SK-N-SH treated with all-trans-retinoic acid at 6 μM for 48 hours (cell line): ENCODE data around the gene P2RY6.
A peak's percentile ranks its signal among the peaks of the same experiment; 100 is the strongest.

Experiments
- ARNTL ChIP-seq: fragments of 450-650 bp; formaldehyde crosslinking; IDR thresholded peaks from 2 replicates; pipeline ENCODE4 v1.5.0; 2020; ENCODE audit warnings: low read depth, mild to moderate bottlenecking, moderate library complexity, borderline replicate concordance
- CREB5 ChIP-seq: fragments of 250-450 bp; sonication (Bioruptor Pico); IDR thresholded peaks from 2 replicates; pipeline ENCODE4 v1.5.1; 2020; ENCODE audit warnings: low read depth, mild to moderate bottlenecking, moderate library complexity
- CSRNP3 ChIP-seq: fragments of 250-450 bp; sonication (Bioruptor Pico); IDR thresholded peaks from 2 replicates; pipeline ENCODE4 v1.5.1; 2021; ENCODE audit warnings: mild to moderate bottlenecking, moderate library complexity
- ESRRG ChIP-seq: fragments of 250-450 bp; sonication (Bioruptor Pico); IDR thresholded peaks from 2 replicates; pipeline ENCODE4 v1.6.1; 2021; ENCODE audit warnings: mild to moderate bottlenecking
- ISL1 ChIP-seq: fragments of 250-450 bp; sonication (Bioruptor Pico); IDR thresholded peaks from 2 replicates; pipeline ENCODE4 v2.1.2; 2022; ENCODE audit warnings: mild to moderate bottlenecking, moderate library complexity
- PATZ1 ChIP-seq: fragments of 250-450 bp; sonication (Bioruptor Pico); IDR thresholded peaks from 2 replicates; pipeline ENCODE4 v1.8.0; 2020; ENCODE audit warnings: mild to moderate bottlenecking, moderate library complexity, borderline replicate concordance
- POU6F1 ChIP-seq: fragments of 250-450 bp; sonication (Bioruptor Pico); IDR thresholded peaks from 2 replicates; pipeline ENCODE4 v1.8.0; 2021; ENCODE audit warnings: low read depth, mild to moderate bottlenecking, moderate library complexity, borderline replicate concordance
- ZC3H10 ChIP-seq: fragments of 250-450 bp; sonication (Bioruptor Pico); IDR thresholded peaks from 2 replicates; pipeline ENCODE4 v1.5.1; 2021; ENCODE audit warnings: mild to moderate bottlenecking, moderate library complexity
- ZFP3 ChIP-seq: fragments of 250-450 bp; sonication (Bioruptor Pico); IDR thresholded peaks from 2 replicates; pipeline ENCODE4 v1.5.0; 2020; ENCODE audit warnings: mild to moderate bottlenecking, moderate library complexity
- ZFP30 ChIP-seq: fragments of 450-650 bp; formaldehyde crosslinking; IDR thresholded peaks from 2 replicates; pipeline ENCODE4 v1.5.0; 2022; ENCODE audit warnings: mild to moderate bottlenecking, moderate library complexity
- ZNF565 ChIP-seq: fragments of 450-650 bp; formaldehyde crosslinking; conservative IDR thresholded peaks from 2 replicates; pipeline ENCODE4 v1.5.0; 2020; ENCODE audit warnings: low read depth, mild to moderate bottlenecking, moderate library complexity

- TF ChIP-seq ARNTL (CRISPR knock-in tag) = no peak
- no peak for TF ChIP-seq CREB5 (CRISPR knock-in tag)
- TF ChIP-seq ISL1 = no peak
- TF ChIP-seq ZC3H10 (CRISPR knock-in tag) = no peak
- TF ChIP-seq ESRRG (CRISPR knock-in tag) = no peak
- no peak for TF ChIP-seq POU6F1 (CRISPR knock-in tag)
- no peak for TF ChIP-seq ZFP30 (CRISPR knock-in tag)
- no peak for TF ChIP-seq CSRNP3 (CRISPR knock-in tag)
- 0 out of 2 replicates have a peak, but pooled peaks have one; percentile 44 for TF ChIP-seq ZNF565 (CRISPR knock-in tag)
- no peak for TF ChIP-seq PATZ1
- TF ChIP-seq ZFP3 (CRISPR knock-in tag) = no peak
These were observed at the start of gene P2RY6 for GRCh38 chr11:73271936-73272679.
